Colonic mucosa (tissue), 4 donors: ENCODE data around the gene EFHB. TPM values are rescaled to one million over a fixed set of nuclear protein-coding genes. Genes with fewer than 3 reads are reported as not detected.

ENCODE experiments used
- DNase-seq: peaks from one replicate; pipeline ENCODE4 v3.0.0-alpha.2; 2020
- H3K27ac ChIP-seq: fragments of 200-600 bp; one replicate; pipeline ENCODE4 v1.8.0; 2021
- H3K27me3 ChIP-seq: fragments of 200-600 bp; one replicate; pipeline ENCODE4 v1.8.0; 2021
- H3K36me3 ChIP-seq: fragments of 200-600 bp; one replicate; pipeline ENCODE4 v1.8.0; 2021
- H3K4me1 ChIP-seq: fragments of 200-600 bp; one replicate; pipeline ENCODE4 v1.8.0; 2021; ENCODE audit warnings: mild to moderate bottlenecking
- H3K4me3 ChIP-seq: fragments of 200-600 bp; one replicate; pipeline ENCODE4 v1.8.0; 2021
- H3K9ac ChIP-seq, 2 donors: one replicate each; pipeline ENCODE4 v1.7.0; 2013; ENCODE audit warnings: control low read depth in 2 of 2, low read depth in 2 of 2, low read length in 2 of 2
- H3K9me3 ChIP-seq: fragments of 200-600 bp; one replicate; pipeline ENCODE4 v1.8.0; 2021
- CTCF ChIP-seq: fragments of 200-600 bp; IDR thresholded peaks from one replicate; pipeline ENCODE4 v1.8.0; 2022; ENCODE audit warnings: antibody characterized with exemption, mild to moderate bottlenecking
- intact Hi-C: fragments of 100-400 bp; cut with DNase I; formaldehyde crosslinking; loops from one replicate; pipeline ENCODE4 v1.14.1; 2022
- total RNA-seq, 2 donors: library from RNA; stranded (reverse); fragmentation: NEBNext Ultra II Directional in 1 of 2; extraction: Animal tissue kit (Norgen Biotek cat#: 25700) in 1 of 2; gene quantifications; one replicate each; pipeline ENCODE4 v1.2.1, GENCODE V29; 2021
- donor health status: healthy.
- donor health status: DM: no; HTN: no; CAD: no.
- donor health status: DM: no; HTN: no; CAD: no.

EFHB gene, protein sequence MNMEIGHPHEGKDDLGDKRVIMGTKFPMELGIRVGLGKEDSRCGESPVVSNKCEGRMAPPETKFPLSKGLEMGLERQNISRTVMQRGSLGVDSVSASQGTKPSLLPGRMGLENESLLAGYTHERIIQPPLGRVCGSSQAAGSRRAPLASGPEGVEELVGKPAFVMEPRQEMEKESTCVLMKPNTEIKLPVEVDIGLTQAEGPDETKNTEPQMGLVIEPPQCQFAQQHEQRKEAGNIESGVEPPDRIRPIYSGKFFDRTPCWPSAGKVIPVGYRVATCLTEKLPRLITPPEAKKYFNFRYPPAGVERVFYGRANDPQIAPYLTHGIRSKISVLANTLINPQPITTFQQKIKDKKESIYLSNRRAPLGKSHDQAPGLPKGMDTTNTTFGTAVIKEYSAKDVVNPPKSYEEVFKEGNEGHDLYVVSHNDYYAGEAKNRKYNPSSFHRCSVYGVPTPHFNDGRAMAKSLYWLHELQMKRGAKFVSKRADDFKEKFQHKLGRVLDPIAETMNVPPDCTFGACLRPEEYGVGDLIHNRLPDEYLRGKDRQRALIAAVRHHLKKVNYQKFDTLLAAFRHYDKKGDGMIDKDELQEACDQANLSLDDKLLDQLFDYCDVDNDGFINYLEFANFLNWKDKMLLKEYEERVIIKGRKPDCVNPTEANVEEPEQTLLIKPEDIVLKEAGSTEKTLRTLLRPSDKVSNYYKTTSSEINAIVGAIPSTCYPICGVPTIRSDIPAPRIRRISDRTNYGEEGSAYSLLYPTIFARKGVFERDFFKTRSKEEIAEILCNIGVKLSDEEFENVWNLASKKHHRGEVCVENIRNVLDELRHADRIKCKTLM
- total RNA-seq: 1 to 10 TPM in 1 of 2 donors, not detected in 1; 1.7 TPM

GRCh38 chr3:19934098-19934566 lies at the start of gene EFHB:
TSS of gene EFHB (minus strand) at chr3:19934217. CDS start at chr3:19934018, 199 bp downstream.
- H3K4me3 ChIP-seq: no peak within 1 kb of the TSS
- intact Hi-C loops: no loop called here
- no peaks in the 10 kb centered on the region for H3K36me3 ChIP-seq
- H3K9ac ChIP-seq: no peak within 1 kb of the TSS
- H3K4me1 ChIP-seq: no peaks in the 10 kb centered on the region
- no peaks in the 10 kb centered on the region for H3K27me3 ChIP-seq
- peak; percentile 72 for DNase-seq
- no peaks in the 10 kb centered on the region for H3K9me3 ChIP-seq
- no peak for TF ChIP-seq CTCF
- H3K27ac ChIP-seq: no peak within 1 kb of the TSS

- Histone ChIP-seq H3K9ac (no peak overlapping the region), H3K9me3 (no peaks in the 10 kb centered on the region), H3K36me3 (peaks cover 5% of the 10 kb centered on the region), H3K4me1 (no peaks in the 10 kb centered on the region), H3K4me3 (no peak overlapping the region), H3K27ac (no peak overlapping the region), H3K27me3 (no peaks in the 10 kb centered on the region)
- no peak for DNase-seq
- TF ChIP-seq CTCF: no peak
- intact Hi-C loops: no loop called here
Observed at GRCh38 chr3:19972054-19972453, 38.0 kb upstream of the EFHB start.

DNA sequence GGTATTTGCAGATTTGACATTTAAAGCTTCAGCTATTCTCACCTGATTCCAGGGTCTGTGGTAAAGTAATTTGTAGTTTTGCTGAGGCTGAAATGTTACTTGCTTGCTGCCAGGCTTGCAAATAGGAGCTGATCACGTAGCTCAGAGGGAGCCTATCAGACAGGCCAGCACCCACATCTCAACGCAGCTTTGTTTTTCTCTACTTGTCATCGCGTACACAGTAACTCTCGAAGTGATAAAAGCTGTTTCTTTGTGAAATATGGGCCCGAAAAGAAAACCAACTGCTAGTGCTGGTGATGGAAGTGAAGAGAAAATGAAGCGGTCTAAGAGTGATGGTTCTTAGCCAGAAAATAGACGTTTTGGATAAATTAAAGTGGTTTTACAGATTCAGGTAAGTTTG lies 36.3 kb upstream of the EFHB start:
- Histone ChIP-seq H3K27me3 (no peaks in the 10 kb centered on the region), H3K4me1 (no peaks in the 10 kb centered on the region), H3K27ac (no peak overlapping the region), H3K36me3 (no peaks in the 10 kb centered on the region), H3K9ac (no peak overlapping the region), H3K9me3 (no peaks in the 10 kb centered on the region), H3K4me3 (no peak overlapping the region)
- no peak for DNase-seq
- TF ChIP-seq CTCF: no peak
- intact Hi-C loops: no loop called here

GRCh38 chr3:19967812-19968211 lies 33.8 kb upstream of the EFHB start:
- Histone ChIP-seq H3K27ac (no peak overlapping the region), H3K9ac (no peak overlapping the region), H3K4me1 (no peaks in the 10 kb centered on the region), H3K4me3 (no peak overlapping the region), H3K9me3 (no peaks in the 10 kb centered on the region), H3K36me3 (no peaks in the 10 kb centered on the region), H3K27me3 (no peaks in the 10 kb centered on the region)
- TF ChIP-seq CTCF: no peak
- intact Hi-C loops: no loop called here
- DNase-seq: no peak

- H3K4me3 ChIP-seq: no peak overlapping the region
- H3K9me3 ChIP-seq: no peaks in the 10 kb centered on the region
- H3K27me3 ChIP-seq: no peaks in the 10 kb centered on the region
- no peak overlapping the region for H3K9ac ChIP-seq
- intact Hi-C loops: no loop called here
- H3K4me1 ChIP-seq: no peaks in the 10 kb centered on the region
- H3K27ac ChIP-seq: no peak overlapping the region
- TF ChIP-seq CTCF: no peak
- H3K36me3 ChIP-seq: no peaks in the 10 kb centered on the region
- DNase-seq: no peak
Observed at GRCh38 chr3:19967208-19967607, 33.2 kb upstream of the EFHB start.
